OCI-LY3 (cell line): ENCODE results near the gene CALU.

Source experiments
- H2AFZ ChIP-seq: fragments of 200-600, 300-600 bp; shearing (Covaris generic); 2 replicates; pipeline ENCODE4 v1.6.0; 2014; ENCODE audit warnings: antibody characterized with exemption, low read depth, low read length
- H3K27ac ChIP-seq: fragments of 200-600, 300-600 bp; sonication (generic); 2 replicates; pipeline ENCODE4 v1.5.1; 2014; ENCODE audit warnings: mild to moderate bottlenecking, low read length, moderate library complexity, mixed read lengths
- H3K27me3 ChIP-seq: fragments of 200-600, 300-600 bp; sonication (generic); 2 replicates; pipeline ENCODE4 v1.6.1; 2014; ENCODE audit warnings: low read depth, low read length, mixed read lengths
- H3K36me3 ChIP-seq: fragments of 200-600, 300-600 bp; sonication (generic); replicated peaks from 2 replicates; pipeline ENCODE3; 2014; ENCODE audit warnings: low read depth, low read length, mixed read lengths
- H3K4me1 ChIP-seq: fragments of 300-600, 200-600 bp; sonication (generic); 2 replicates; pipeline ENCODE4 v1.6.1; 2014; ENCODE audit warnings: low read length, mixed read lengths
- H3K4me2 ChIP-seq: fragments of 200-600, 300-600 bp; sonication (generic); 2 replicates; pipeline ENCODE4 v1.6.1; 2014; ENCODE audit warnings: low read length, mixed read lengths
- H3K4me3 ChIP-seq: fragments of 300-600, 200-600 bp; sonication (generic); 2 replicates; pipeline ENCODE4 v1.5.1; 2014; ENCODE audit warnings: antibody characterized with exemption, mild to moderate bottlenecking, low read length, moderate library complexity
- H3K79me2 ChIP-seq: fragments of 300-600, 200-600 bp; shearing (Covaris generic); 2 replicates; pipeline ENCODE4 v1.6.1; 2014; ENCODE audit warnings: mild to moderate bottlenecking, low read length, mixed read lengths
- H3K9ac ChIP-seq: fragments of 300-600, 200-600 bp; shearing (Covaris generic); 2 replicates; pipeline ENCODE4 v1.6.0; 2014; ENCODE audit warnings: mild to moderate bottlenecking, low read length, moderate library complexity
- H3K9me3 ChIP-seq: fragments of 200-600, 300-600 bp; shearing (Covaris generic); 2 replicates; pipeline ENCODE4 v1.6.1; 2014; ENCODE audit warnings: low read length, mixed read lengths; ENCODE audit not compliant: insufficient read depth
- H4K20me1 ChIP-seq: fragments of 200-600, 300-600 bp; sonication (generic); 2 replicates; pipeline ENCODE4 v1.6.1; 2016; ENCODE audit warnings: low read length, mixed read lengths; ENCODE audit not compliant: insufficient read depth
- EZH2phosphoT487 ChIP-seq: fragments of 200-600 bp; shearing (Covaris generic); IDR thresholded peaks from 2 replicates; pipeline ENCODE4 v1.6.1; 2018; ENCODE audit warnings: antibody characterized with exemption, mixed run types, low read depth
- TF ChIP-seq, protein P1 (sequence below): fragments of 200-600, 300-600 bp; sonication (generic); IDR thresholded peaks from 2 replicates; pipeline ENCODE4 v1.5.1; 2014; ENCODE audit warnings: antibody characterized with exemption, low read length, low read depth

CALU gene

DNA sequence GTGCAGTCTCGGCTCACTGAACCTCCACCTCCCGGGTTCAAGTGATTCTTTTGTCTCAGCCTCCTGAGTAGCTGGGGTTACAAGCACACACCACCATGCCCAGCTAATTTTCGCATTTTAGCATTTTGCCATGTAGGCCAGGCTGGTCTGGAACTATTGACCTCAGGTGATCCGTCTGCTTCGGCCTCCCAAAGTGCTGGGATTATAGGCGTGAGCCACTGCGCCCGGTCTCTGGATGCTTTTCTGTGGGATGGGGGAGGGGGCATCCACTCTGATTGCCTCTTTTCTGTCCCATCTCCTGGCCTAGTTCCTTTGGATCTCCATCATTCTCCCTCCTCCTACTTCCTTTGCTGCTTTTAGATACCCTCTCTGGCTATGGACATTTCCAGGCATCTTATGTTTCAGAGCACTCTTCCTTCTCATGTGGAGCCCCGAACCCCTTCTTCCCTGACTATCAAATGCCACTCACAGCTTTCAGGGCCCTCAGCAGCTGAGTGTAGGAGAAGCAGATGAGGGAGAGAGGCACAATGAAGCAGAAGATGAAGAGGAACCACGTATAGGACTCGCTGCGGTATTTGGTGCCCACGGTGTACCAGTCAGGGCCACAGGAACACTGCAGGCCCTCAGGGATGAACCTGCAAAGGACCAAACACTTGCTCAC lies 35.0 kb downstream of the CALU start:
- Histone ChIP-seq H3K27ac (no peak overlapping the region), H3K4me2 (no peak overlapping the region), H2AFZ (no peak overlapping the region), H3K4me3 (no peak overlapping the region), H4K20me1 (no peaks in the 10 kb centered on the region), H3K27me3 (no peaks in the 10 kb centered on the region), H3K79me2 (no peaks in the 10 kb centered on the region), H3K4me1 (no peaks in the 10 kb centered on the region), H3K9ac (no peak overlapping the region), H3K9me3 (no peaks in the 10 kb centered on the region), H3K36me3 (peaks cover 50% of the 10 kb centered on the region)
- TF ChIP-seq, protein P1, sequence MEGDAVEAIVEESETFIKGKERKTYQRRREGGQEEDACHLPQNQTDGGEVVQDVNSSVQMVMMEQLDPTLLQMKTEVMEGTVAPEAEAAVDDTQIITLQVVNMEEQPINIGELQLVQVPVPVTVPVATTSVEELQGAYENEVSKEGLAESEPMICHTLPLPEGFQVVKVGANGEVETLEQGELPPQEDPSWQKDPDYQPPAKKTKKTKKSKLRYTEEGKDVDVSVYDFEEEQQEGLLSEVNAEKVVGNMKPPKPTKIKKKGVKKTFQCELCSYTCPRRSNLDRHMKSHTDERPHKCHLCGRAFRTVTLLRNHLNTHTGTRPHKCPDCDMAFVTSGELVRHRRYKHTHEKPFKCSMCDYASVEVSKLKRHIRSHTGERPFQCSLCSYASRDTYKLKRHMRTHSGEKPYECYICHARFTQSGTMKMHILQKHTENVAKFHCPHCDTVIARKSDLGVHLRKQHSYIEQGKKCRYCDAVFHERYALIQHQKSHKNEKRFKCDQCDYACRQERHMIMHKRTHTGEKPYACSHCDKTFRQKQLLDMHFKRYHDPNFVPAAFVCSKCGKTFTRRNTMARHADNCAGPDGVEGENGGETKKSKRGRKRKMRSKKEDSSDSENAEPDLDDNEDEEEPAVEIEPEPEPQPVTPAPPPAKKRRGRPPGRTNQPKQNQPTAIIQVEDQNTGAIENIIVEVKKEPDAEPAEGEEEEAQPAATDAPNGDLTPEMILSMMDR: no peak
- TF ChIP-seq EZH2phosphoT487: no peak

DNA sequence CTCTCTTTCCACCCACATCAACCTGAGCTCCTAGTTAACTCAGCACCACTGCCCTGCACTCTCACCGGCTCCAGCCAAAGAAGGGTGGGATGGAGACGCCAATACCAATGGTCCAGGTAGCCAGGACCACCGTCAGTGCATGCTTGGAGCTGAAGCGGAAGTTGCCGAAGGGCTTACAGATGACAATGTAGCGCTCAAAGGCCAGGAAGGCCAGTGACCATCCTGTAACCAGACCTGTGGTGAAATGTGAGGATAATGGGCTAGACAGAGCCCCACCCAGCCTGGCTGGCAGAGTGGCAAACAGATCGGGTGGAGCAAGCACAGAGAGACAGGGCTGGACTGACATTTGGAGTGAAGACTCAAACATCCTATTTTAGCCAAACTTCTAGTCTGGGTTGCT lies 35.8 kb downstream of the CALU start:
- Histone ChIP-seq H3K4me3 (no peak overlapping the region), H4K20me1 (no peaks in the 10 kb centered on the region), H3K27me3 (no peaks in the 10 kb centered on the region), H3K4me2 (no peak overlapping the region), H3K4me1 (no peaks in the 10 kb centered on the region), H3K36me3 (peaks cover 42% of the 10 kb centered on the region), H2AFZ (no peak overlapping the region), H3K9ac (no peak overlapping the region), H3K27ac (no peak overlapping the region), H3K9me3 (no peaks in the 10 kb centered on the region), H3K79me2 (no peaks in the 10 kb centered on the region)
- TF ChIP-seq, protein P1: no peak
- no peak for TF ChIP-seq EZH2phosphoT487

DNA sequence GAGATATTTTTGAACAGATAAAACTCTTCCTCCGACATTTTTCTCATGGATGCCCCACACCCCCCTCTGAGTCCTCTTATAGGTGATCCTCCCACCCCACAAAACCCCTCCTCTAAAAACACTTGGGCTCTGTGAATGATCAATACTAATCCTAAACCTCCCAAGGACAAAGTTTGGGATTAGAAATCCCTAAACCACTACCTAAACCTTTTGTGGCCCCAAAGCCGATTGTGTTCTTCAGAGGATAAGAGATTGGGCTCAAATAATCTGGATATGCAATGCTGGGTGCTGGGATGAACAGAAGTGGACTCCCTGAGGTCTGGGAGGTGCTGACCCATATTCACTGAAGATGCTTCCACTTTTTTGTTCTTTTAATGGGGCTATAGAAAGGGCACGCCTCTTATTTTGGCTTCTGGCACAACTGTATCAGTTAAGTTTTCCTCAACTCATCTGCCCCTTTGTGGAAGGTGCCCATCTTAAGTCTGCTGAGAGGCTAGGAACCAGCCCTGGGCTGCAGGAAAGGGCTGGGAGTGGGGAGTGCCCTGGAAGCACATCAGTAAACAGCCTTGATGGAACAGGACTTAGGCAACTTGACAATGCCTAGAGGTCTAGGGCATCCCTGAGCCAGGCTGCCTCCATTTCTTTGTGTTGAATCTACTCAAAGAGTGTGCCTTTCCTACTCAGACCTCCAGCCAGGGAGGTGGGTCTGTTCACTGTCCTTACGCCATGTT lies 36.8 kb downstream of the CALU start, which contains the start of gene OPN1SW:
Gene OPN1SW (minus strand): TSS at position 51 of the 731 bp plus-strand sequence. CDS start 13 bp downstream, at position 38.
- Histone ChIP-seq H4K20me1 (no peaks in the 10 kb centered on the region), H3K4me3 (no peak within 1 kb of the TSS), H2AFZ (no peak within 1 kb of the TSS), H3K36me3 (peaks cover 34% of the 10 kb centered on the region), H3K79me2 (no peaks in the 10 kb centered on the region), H3K4me2 (no peak within 1 kb of the TSS), H3K27me3 (no peaks in the 10 kb centered on the region), H3K9me3 (no peaks in the 10 kb centered on the region), H3K27ac (no peak within 1 kb of the TSS), H3K9ac (no peak within 1 kb of the TSS), H3K4me1 (no peaks in the 10 kb centered on the region)
- TF ChIP-seq, protein P1: no peak
- TF ChIP-seq EZH2phosphoT487: no peak
